ENCODE results near the gene AMBP. TPM values are rescaled to one million over a fixed set of nuclear protein-coding genes. Genes with fewer than 3 reads are reported as not detected.
A peak's percentile ranks its signal among the peaks of the same experiment; 100 is the strongest.

The AMBP gene
- total and polyA plus RNA-seq, 4 donors: 3,440 to 6,678 (median 4,863) TPM

DNA sequence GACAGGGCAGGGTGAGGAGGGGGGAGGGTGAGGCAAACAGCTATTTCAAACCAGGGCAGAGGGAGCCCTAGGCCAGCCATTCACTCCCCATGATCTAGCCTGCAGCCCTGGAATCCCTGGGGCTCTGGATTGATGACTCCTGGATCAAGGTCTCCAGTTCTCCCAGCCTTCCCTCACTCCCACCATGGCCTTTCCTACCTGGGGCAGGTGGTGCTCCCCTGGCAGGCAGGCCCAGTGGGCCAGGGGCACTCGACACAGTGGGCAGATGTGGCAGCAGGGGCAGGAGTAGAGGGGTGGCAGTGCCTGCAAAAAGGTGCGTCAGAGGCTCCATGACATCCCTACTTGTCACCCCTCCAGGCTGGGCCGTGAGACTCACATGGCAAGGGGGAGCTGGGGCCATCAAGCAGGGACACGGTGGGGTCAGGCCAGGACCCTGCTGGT lies 15.0 kb upstream of the AMBP start:
- no peak for DNase-seq (ENCODE audit: low spot score)
- 96% methylated on average over 4 of the region's 4 CpGs for WGBS
- Histone ChIP-seq H3K36me3 (ENCODE audit: control insufficient read depth in 4 of 4, insufficient read depth in 3 of 4, low read depth in 1 of 4, low read length in 3 of 4) (peaks cover 0 to 10% (median 4%) of the 10 kb centered on the region in 4 donors), H3K9ac (ENCODE audit: low read depth in 1 of 2, low read length in 2 of 2) (no peak overlapping the region), H3K9me3 (ENCODE audit: control insufficient read depth in 4 of 4, low read length in 3 of 4) (no peaks in the 10 kb centered on the region), H3K4me1 (ENCODE audit: control insufficient read depth in 4 of 4, insufficient read depth in 4 of 4, low read length in 3 of 4) (peaks cover 3 to 8% (median 6%) of the 10 kb centered on the region in 4 donors), H3K4me3 (ENCODE audit: low read depth in 1 of 3, low read length in 3 of 3) (no peak overlapping the region), H3K27ac (ENCODE audit: low read depth in 1 of 2, low read length in 2 of 2) (no peak overlapping the region), H3K27me3 (ENCODE audit: control insufficient read depth in 4 of 4, insufficient read depth in 4 of 4, low read length in 3 of 4) (peaks cover 0 to 2% (median 0%) of the 10 kb centered on the region in 4 donors)
- no peak for TF ChIP-seq CTCF (IDR thresholded peaks at IDR 0.05; ENCODE audit: low read depth, low read length, missing input control)

DNA sequence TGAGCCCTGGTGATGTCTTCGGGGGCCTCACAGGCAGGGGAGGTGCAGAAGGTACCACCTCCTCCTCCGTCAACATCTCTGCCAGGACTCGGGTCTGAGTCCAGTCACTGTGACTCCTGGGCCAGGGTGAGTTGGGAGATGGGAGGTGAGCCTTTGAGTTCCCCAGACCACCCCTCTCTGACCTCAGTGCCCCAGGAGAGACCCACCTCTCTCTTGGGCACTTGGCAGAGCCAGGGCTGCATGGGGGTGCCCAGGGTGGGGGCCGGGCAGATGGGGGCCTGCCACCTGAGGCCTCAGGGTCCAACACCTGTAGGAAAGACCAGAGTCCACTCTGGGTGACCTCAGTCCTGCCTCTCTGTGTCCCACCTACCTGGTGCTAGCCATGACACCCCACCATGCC lies 14.2 kb upstream of the AMBP start:
- Histone ChIP-seq H3K9ac (ENCODE audit: low read depth in 1 of 2, low read length in 2 of 2) (no peak overlapping the region), H3K27me3 (ENCODE audit: control insufficient read depth in 4 of 4, insufficient read depth in 4 of 4, low read length in 3 of 4) (peaks cover 0 to under 1% (median 0%) of the 10 kb centered on the region in 4 donors), H3K27ac (ENCODE audit: low read depth in 1 of 2, low read length in 2 of 2) (no peak overlapping the region), H3K36me3 (ENCODE audit: control insufficient read depth in 4 of 4, insufficient read depth in 3 of 4, low read depth in 1 of 4, low read length in 3 of 4) (peaks cover 0 to 10% (median 4%) of the 10 kb centered on the region in 4 donors), H3K4me1 (ENCODE audit: control insufficient read depth in 4 of 4, insufficient read depth in 4 of 4, low read length in 3 of 4) (peaks cover 0 to 1% (median 0%) of the 10 kb centered on the region in 4 donors), H3K4me3 (ENCODE audit: low read depth in 1 of 3, low read length in 3 of 3) (no peak overlapping the region), H3K9me3 (ENCODE audit: control insufficient read depth in 4 of 4, low read length in 3 of 4) (no peaks in the 10 kb centered on the region)
- DNase-seq (ENCODE audit: low spot score): peak; percentile 17
- no peak for TF ChIP-seq MAX (IDR thresholded peaks at IDR 0.05)
- TF ChIP-seq CTCF (IDR thresholded peaks at IDR 0.05; ENCODE audit: low read depth, low read length, missing input control): no peak
- no peak for TF ChIP-seq EGR1 (IDR thresholded peaks at IDR 0.05; ENCODE audit: low read depth in 2 of 2)
- TF ChIP-seq YY1 (IDR thresholded peaks at IDR 0.05): no peak
- no peak for TF ChIP-seq ATF3 (IDR thresholded peaks at IDR 0.05)
- no peak for TF ChIP-seq SP1 (IDR thresholded peaks at IDR 0.05)
- TF ChIP-seq, protein P1, sequence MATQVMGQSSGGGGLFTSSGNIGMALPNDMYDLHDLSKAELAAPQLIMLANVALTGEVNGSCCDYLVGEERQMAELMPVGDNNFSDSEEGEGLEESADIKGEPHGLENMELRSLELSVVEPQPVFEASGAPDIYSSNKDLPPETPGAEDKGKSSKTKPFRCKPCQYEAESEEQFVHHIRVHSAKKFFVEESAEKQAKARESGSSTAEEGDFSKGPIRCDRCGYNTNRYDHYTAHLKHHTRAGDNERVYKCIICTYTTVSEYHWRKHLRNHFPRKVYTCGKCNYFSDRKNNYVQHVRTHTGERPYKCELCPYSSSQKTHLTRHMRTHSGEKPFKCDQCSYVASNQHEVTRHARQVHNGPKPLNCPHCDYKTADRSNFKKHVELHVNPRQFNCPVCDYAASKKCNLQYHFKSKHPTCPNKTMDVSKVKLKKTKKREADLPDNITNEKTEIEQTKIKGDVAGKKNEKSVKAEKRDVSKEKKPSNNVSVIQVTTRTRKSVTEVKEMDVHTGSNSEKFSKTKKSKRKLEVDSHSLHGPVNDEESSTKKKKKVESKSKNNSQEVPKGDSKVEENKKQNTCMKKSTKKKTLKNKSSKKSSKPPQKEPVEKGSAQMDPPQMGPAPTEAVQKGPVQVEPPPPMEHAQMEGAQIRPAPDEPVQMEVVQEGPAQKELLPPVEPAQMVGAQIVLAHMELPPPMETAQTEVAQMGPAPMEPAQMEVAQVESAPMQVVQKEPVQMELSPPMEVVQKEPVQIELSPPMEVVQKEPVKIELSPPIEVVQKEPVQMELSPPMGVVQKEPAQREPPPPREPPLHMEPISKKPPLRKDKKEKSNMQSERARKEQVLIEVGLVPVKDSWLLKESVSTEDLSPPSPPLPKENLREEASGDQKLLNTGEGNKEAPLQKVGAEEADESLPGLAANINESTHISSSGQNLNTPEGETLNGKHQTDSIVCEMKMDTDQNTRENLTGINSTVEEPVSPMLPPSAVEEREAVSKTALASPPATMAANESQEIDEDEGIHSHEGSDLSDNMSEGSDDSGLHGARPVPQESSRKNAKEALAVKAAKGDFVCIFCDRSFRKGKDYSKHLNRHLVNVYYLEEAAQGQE (IDR thresholded peaks at IDR 0.05): no peak
- no peak for TF ChIP-seq TAF1 (conservative IDR thresholded peaks at IDR 0.05)
- TF ChIP-seq JUND (IDR thresholded peaks at IDR 0.05): no peak
- TF ChIP-seq RXRA (IDR thresholded peaks at IDR 0.05): no peak
- no peak for TF ChIP-seq FOXA1 (IDR thresholded peaks at IDR 0.05)
- TF ChIP-seq HNF4A (conservative IDR thresholded peaks at IDR 0.05): no peak
- TF ChIP-seq ZBTB33 (IDR thresholded peaks at IDR 0.05): no peak
- WGBS: 97% methylated on average over 4 of the region's 4 CpGs
